Measurements from ENCODE around the gene HMGCL. TPM values are rescaled to one million over a fixed set of nuclear protein-coding genes. Genes with fewer than 3 reads are reported as not detected.

Gene HMGCL
- total and polyA plus RNA-seq, 2 donors (not counting 1 experiment from before 2014, with no cell fraction given) = 41.3 to 74.6 TPM

DNA sequence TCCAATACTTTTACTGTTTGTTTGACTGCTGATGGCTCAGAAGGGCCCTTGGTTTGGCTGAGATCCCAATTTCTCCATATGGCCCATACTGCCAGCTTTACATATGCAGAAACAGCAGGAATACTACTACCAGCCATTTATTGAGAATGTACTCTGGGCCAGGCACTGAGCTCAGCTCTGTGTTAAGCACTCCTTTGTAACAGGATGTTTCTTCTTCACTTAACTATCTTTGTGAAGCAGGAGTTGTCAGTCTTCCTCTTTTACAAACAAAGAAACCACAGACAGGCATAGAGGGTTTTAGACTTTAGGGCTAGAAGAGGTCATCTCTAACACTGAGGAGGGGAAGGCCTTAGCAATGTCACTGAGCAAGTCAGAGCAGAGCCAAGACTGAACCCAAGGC is 8.3 kb downstream of the HMGCL start:
- TF ChIP-seq, protein P1, sequence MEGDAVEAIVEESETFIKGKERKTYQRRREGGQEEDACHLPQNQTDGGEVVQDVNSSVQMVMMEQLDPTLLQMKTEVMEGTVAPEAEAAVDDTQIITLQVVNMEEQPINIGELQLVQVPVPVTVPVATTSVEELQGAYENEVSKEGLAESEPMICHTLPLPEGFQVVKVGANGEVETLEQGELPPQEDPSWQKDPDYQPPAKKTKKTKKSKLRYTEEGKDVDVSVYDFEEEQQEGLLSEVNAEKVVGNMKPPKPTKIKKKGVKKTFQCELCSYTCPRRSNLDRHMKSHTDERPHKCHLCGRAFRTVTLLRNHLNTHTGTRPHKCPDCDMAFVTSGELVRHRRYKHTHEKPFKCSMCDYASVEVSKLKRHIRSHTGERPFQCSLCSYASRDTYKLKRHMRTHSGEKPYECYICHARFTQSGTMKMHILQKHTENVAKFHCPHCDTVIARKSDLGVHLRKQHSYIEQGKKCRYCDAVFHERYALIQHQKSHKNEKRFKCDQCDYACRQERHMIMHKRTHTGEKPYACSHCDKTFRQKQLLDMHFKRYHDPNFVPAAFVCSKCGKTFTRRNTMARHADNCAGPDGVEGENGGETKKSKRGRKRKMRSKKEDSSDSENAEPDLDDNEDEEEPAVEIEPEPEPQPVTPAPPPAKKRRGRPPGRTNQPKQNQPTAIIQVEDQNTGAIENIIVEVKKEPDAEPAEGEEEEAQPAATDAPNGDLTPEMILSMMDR (conservative IDR thresholded peaks at IDR 0.05 in 1 of 2, IDR thresholded peaks at IDR 0.05 in 1 of 2; ENCODE audit: low read depth in 1 of 2, low read length in 2 of 2) = no peak
- no peak for TF ChIP-seq EZH2 (IDR thresholded peaks at IDR 0.05; ENCODE audit: low read length, missing control alignments)
- Histone ChIP-seq H3K4me1 (ENCODE audit: control insufficient read depth, extremely low read depth, insufficient read depth, low read length) (no peaks in the 10 kb centered on the region), H3K27me3 (ENCODE audit: control insufficient read depth, insufficient read depth, low read length) (no peaks in the 10 kb centered on the region), H4K20me1 (ENCODE audit: control insufficient read depth, extremely low read depth, insufficient read depth, low read length) (no peaks in the 10 kb centered on the region), H3K9me3 (ENCODE audit: control insufficient read depth, insufficient read depth, low read depth, low read length) (no peaks in the 10 kb centered on the region), H3K4me3 (replicated peaks in 1 of 4; ENCODE audit: control extremely low read depth in 1 of 4, insufficient read depth in 1 of 4, low read depth in 3 of 4, low read length in 4 of 4) (no peak overlapping the region), H3K9ac (ENCODE audit: insufficient read depth, low read length) (no peak overlapping the region), H3K36me3 (ENCODE audit: control insufficient read depth, insufficient read depth, low read length) (peaks cover 8% of the 10 kb centered on the region), H3K27ac (ENCODE audit: insufficient read depth, low read length) (no peak overlapping the region), H2AFZ (ENCODE audit: low read length) (no peak overlapping the region), H3K4me2 (ENCODE audit: extremely low read depth, insufficient read depth, low read length) (no peak overlapping the region), H3K79me2 (ENCODE audit: control insufficient read depth, insufficient read depth, low read length) (no peaks in the 10 kb centered on the region)
- no peak for DNase-seq (ENCODE audit: low read depth in 2 of 2)

DNA sequence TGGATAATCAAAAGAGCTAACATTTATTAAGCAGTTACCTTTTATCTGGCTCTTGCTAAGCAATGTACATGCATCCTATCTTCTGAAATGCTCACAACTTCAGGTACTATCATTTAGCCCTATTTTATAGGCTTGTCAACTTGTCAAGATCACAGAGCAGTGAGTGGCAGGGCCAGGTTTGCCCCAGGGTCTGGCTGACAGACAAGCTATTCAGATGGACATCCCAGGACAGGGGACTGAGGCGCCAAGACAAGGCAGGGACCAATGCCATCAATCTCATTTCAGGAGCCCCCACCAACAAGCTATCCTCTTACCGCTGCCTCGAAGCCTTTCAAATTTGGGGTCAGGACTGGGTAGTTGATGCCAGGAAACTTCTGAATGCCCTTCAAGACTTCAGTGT is 8.9 kb downstream of the HMGCL start:
- Histone ChIP-seq H4K20me1 (ENCODE audit: control insufficient read depth, extremely low read depth, insufficient read depth, low read length) (no peaks in the 10 kb centered on the region), H3K79me2 (ENCODE audit: control insufficient read depth, insufficient read depth, low read length) (no peaks in the 10 kb centered on the region), H3K27me3 (ENCODE audit: control insufficient read depth, insufficient read depth, low read length) (no peaks in the 10 kb centered on the region), H3K4me2 (ENCODE audit: extremely low read depth, insufficient read depth, low read length) (no peak overlapping the region), H3K4me3 (replicated peaks in 1 of 4; ENCODE audit: control extremely low read depth in 1 of 4, insufficient read depth in 1 of 4, low read depth in 3 of 4, low read length in 4 of 4) (no peak overlapping the region), H3K4me1 (ENCODE audit: control insufficient read depth, extremely low read depth, insufficient read depth, low read length) (no peaks in the 10 kb centered on the region), H3K27ac (ENCODE audit: insufficient read depth, low read length) (no peak overlapping the region), H3K9ac (ENCODE audit: insufficient read depth, low read length) (no peak overlapping the region), H2AFZ (ENCODE audit: low read length) (no peak overlapping the region), H3K9me3 (ENCODE audit: control insufficient read depth, insufficient read depth, low read depth, low read length) (no peaks in the 10 kb centered on the region), H3K36me3 (ENCODE audit: control insufficient read depth, insufficient read depth, low read length) (peaks cover 8% of the 10 kb centered on the region)
- no peak for TF ChIP-seq EZH2 (IDR thresholded peaks at IDR 0.05; ENCODE audit: low read length, missing control alignments)
- TF ChIP-seq, protein P1 (conservative IDR thresholded peaks at IDR 0.05 in 1 of 2, IDR thresholded peaks at IDR 0.05 in 1 of 2; ENCODE audit: low read depth in 1 of 2, low read length in 2 of 2) = no peak
- no peak for DNase-seq (ENCODE audit: low read depth in 2 of 2)

- TF ChIP-seq EZH2 (IDR thresholded peaks at IDR 0.05; ENCODE audit: low read length, missing control alignments) = no peak
- TF ChIP-seq, protein P1 (conservative IDR thresholded peaks at IDR 0.05 in 1 of 2, IDR thresholded peaks at IDR 0.05 in 1 of 2; ENCODE audit: low read depth in 1 of 2, low read length in 2 of 2) = no peak
- Histone ChIP-seq H3K79me2 (ENCODE audit: control insufficient read depth, insufficient read depth, low read length) (no peaks in the 10 kb centered on the region), H3K4me3 (replicated peaks in 1 of 4; ENCODE audit: control extremely low read depth in 1 of 4, insufficient read depth in 1 of 4, low read depth in 3 of 4, low read length in 4 of 4) (no peak overlapping the region), H3K4me2 (ENCODE audit: extremely low read depth, insufficient read depth, low read length) (no peak overlapping the region), H4K20me1 (ENCODE audit: control insufficient read depth, extremely low read depth, insufficient read depth, low read length) (no peaks in the 10 kb centered on the region), H3K4me1 (ENCODE audit: control insufficient read depth, extremely low read depth, insufficient read depth, low read length) (no peaks in the 10 kb centered on the region), H3K9me3 (ENCODE audit: control insufficient read depth, insufficient read depth, low read depth, low read length) (no peaks in the 10 kb centered on the region), H3K27ac (ENCODE audit: insufficient read depth, low read length) (no peak overlapping the region), H3K36me3 (ENCODE audit: control insufficient read depth, insufficient read depth, low read length) (peaks cover 8% of the 10 kb centered on the region), H3K27me3 (ENCODE audit: control insufficient read depth, insufficient read depth, low read length) (no peaks in the 10 kb centered on the region), H2AFZ (ENCODE audit: low read length) (no peak overlapping the region), H3K9ac (ENCODE audit: insufficient read depth, low read length) (no peak overlapping the region)
- DNase-seq (ENCODE audit: low read depth in 2 of 2) = peak in 1 of 2 donors; percentile 33
Measured at GRCh38 chr1:23814016-23814415, 11.2 kb downstream of the HMGCL start.

Measured in fibroblast of lung (primary cell).